GM23338 (cell line): ENCODE data around the gene ATP8A2. TPM values are rescaled to one million over a fixed set of nuclear protein-coding genes. Genes with fewer than 3 reads are reported as not detected.

Experiments used
- ATAC-seq: fragments of 200-7000 bp; cut with Tn5 transposase; 3 replicates; pipeline ENCODE4 v1.9.1; 2020
- DNase-seq: peaks from one replicate; pipeline ENCODE4 v3.0.0-alpha.2; 2015; ENCODE audit warnings: low spot score
- H2AFZ ChIP-seq: fragments of 200-600 bp; sonication (generic); 2 replicates; pipeline ENCODE4 v1.8.0; 2016; ENCODE audit warnings: antibody characterized with exemption, mild to moderate bottlenecking, moderate library complexity
- H3F3A ChIP-seq: fragments of 200-600 bp; sonication (generic); replicated peaks from 2 replicates; pipeline ENCODE4 v1.8.0; 2017; ENCODE audit warnings: antibody characterized with exemption, mixed run types, low read depth
- H3K27ac ChIP-seq: fragments of 200-600 bp; sonication (generic); 2 replicates; pipeline ENCODE4 v1.6.1; 2016; ENCODE audit warnings: low read depth
- H3K27me3 ChIP-seq: fragments of 200-600 bp; sonication (generic); 2 replicates; pipeline ENCODE4 v1.8.0; 2016; ENCODE audit warnings: mild to moderate bottlenecking, mixed run types, moderate library complexity; ENCODE audit not compliant: insufficient read depth
- H3K36me3 ChIP-seq: fragments of 200-600 bp; sonication (generic); 2 replicates; pipeline ENCODE4 v1.8.0; 2016; ENCODE audit warnings: mild to moderate bottlenecking; ENCODE audit not compliant: insufficient read depth
- H3K4me1 ChIP-seq: fragments of 200-600 bp; sonication (generic); 2 replicates; pipeline ENCODE4 v1.8.0; 2016; ENCODE audit warnings: mild to moderate bottlenecking, moderate library complexity; ENCODE audit not compliant: insufficient read depth
- H3K4me2 ChIP-seq: fragments of 200-600 bp; sonication (generic); 2 replicates; pipeline ENCODE4 v1.7.1; 2017; ENCODE audit warnings: mixed run types
- H3K4me3 ChIP-seq: fragments of 200-600 bp; sonication (generic); 2 replicates; pipeline ENCODE4 v1.6.1; 2016; ENCODE audit warnings: mixed run types
- H3K79me2 ChIP-seq: fragments of 200-600 bp; sonication (generic); replicated peaks from 2 replicates; pipeline ENCODE4 v1.8.0; 2017; ENCODE audit warnings: mild to moderate bottlenecking; ENCODE audit not compliant: insufficient read depth
- H3K9me2 ChIP-seq: fragments of 200-600 bp; sonication (generic); 2 replicates; pipeline ENCODE4 v1.8.0; 2017; ENCODE audit not compliant: insufficient read depth
- H4K20me1 ChIP-seq: fragments of 200-600 bp; sonication (generic); replicated peaks from 2 replicates; pipeline ENCODE4 v1.8.0; 2017; ENCODE audit warnings: mild to moderate bottlenecking; ENCODE audit not compliant: insufficient read depth
- H3K27ac Mint-ChIP-seq: 2 replicates; pipeline ENCODE4 v1.8.0; 2020; ENCODE audit warnings: inconsistent platforms, mild to moderate bottlenecking, moderate library complexity, mixed read lengths
- H3K27me3 Mint-ChIP-seq: 3 replicates; pipeline ENCODE4 v1.8.0; 2022; ENCODE audit warnings: low read depth, mild to moderate bottlenecking, moderate library complexity, mixed read lengths, inconsistent platforms; ENCODE audit not compliant: insufficient read depth, poor library complexity
- H3K36me3 Mint-ChIP-seq: 3 replicates; pipeline ENCODE4 v1.8.0; 2021; ENCODE audit warnings: low read depth, mild to moderate bottlenecking, inconsistent platforms, moderate library complexity, mixed read lengths
- H3K4me1 Mint-ChIP-seq: 3 replicates; pipeline ENCODE4 v1.8.0; 2020; ENCODE audit warnings: mild to moderate bottlenecking, inconsistent platforms, mixed read lengths
- H3K4me3 Mint-ChIP-seq: 3 replicates; pipeline ENCODE4 v1.8.0; 2021; ENCODE audit warnings: moderate library complexity, mild to moderate bottlenecking, inconsistent platforms, mixed read lengths
- H3K9me3 Mint-ChIP-seq: 3 replicates; pipeline ENCODE4 v1.8.0; 2020; ENCODE audit warnings: moderate library complexity, mild to moderate bottlenecking, inconsistent platforms, mixed read lengths
- EZH2 ChIP-seq: fragments of 200-600 bp; sonication (generic); IDR thresholded peaks from one replicate; pipeline ENCODE4 v1.8.0; 2017; ENCODE audit warnings: antibody characterized with exemption, mild to moderate bottlenecking, low read depth; ENCODE audit not compliant: unreplicated experiment
- EZH2phosphoT487 ChIP-seq: fragments of 200-600 bp; sonication (generic); IDR thresholded peaks from one replicate; pipeline ENCODE4 v1.8.1; 2018; ENCODE audit warnings: antibody characterized with exemption; ENCODE audit not compliant: unreplicated experiment
- ZNF114 ChIP-seq: fragments of 250-450 bp; sonication (Bioruptor Pico); IDR thresholded peaks from 2 replicates; pipeline ENCODE4 v1.5.0; 2020; ENCODE audit warnings: mild to moderate bottlenecking, moderate library complexity
- polyA plus RNA-seq: library from polyadenylated mRNA; unstranded; fragments of >200 nt; fragmentation: Nextera tagmentation; extraction: Ambion mirVana; gene quantifications from 2 replicates; pipeline ENCODE4 v1.2.1, GENCODE V29; 2016
- total RNA-seq: library from RNA; depleted of rRNA; stranded (reverse); fragments of >200 nt; shearing (Covaris generic); gene quantifications from 2 replicates; pipeline ENCODE4 v1.2.3, GENCODE V29; 2014
- TF ChIP-seq, protein P1 (sequence below): fragments of 250-450 bp; sonication (Bioruptor Pico); IDR thresholded peaks from 2 replicates; pipeline ENCODE4 v1.5.0; 2020; ENCODE audit warnings: mild to moderate bottlenecking, moderate library complexity
- TF ChIP-seq, protein P2 (sequence below): IDR thresholded peaks from one replicate; pipeline ENCODE4 v1.6.1; 2018; ENCODE audit warnings: antibody characterized with exemption; ENCODE audit not compliant: unreplicated experiment

The ATP8A2 gene
- total and polyA plus RNA-seq, 2 experiments from 2014 or later, result 5.7 to 8.8 TPM

DNA sequence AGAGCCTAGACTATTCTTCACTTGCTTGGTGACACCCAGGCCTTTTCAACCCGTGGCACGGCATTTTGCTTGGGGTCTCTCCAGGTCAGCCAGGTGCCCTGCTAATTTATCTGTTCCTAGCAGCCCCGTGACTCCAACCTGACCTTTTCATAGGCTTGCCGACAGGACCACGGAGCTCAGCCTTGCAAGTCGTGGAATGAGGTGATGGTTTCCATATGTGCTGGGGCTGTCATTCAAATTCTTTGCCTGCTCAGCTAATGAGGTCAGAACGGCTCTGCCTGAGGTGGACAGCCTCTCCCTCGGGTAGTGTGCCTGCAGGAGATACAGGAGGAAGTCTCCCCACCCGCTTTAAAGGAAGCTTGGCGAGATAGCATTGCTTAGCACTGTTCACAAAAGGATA lies 619.0 kb downstream of the ATP8A2 start (continued):
- TF ChIP-seq, protein P1, sequence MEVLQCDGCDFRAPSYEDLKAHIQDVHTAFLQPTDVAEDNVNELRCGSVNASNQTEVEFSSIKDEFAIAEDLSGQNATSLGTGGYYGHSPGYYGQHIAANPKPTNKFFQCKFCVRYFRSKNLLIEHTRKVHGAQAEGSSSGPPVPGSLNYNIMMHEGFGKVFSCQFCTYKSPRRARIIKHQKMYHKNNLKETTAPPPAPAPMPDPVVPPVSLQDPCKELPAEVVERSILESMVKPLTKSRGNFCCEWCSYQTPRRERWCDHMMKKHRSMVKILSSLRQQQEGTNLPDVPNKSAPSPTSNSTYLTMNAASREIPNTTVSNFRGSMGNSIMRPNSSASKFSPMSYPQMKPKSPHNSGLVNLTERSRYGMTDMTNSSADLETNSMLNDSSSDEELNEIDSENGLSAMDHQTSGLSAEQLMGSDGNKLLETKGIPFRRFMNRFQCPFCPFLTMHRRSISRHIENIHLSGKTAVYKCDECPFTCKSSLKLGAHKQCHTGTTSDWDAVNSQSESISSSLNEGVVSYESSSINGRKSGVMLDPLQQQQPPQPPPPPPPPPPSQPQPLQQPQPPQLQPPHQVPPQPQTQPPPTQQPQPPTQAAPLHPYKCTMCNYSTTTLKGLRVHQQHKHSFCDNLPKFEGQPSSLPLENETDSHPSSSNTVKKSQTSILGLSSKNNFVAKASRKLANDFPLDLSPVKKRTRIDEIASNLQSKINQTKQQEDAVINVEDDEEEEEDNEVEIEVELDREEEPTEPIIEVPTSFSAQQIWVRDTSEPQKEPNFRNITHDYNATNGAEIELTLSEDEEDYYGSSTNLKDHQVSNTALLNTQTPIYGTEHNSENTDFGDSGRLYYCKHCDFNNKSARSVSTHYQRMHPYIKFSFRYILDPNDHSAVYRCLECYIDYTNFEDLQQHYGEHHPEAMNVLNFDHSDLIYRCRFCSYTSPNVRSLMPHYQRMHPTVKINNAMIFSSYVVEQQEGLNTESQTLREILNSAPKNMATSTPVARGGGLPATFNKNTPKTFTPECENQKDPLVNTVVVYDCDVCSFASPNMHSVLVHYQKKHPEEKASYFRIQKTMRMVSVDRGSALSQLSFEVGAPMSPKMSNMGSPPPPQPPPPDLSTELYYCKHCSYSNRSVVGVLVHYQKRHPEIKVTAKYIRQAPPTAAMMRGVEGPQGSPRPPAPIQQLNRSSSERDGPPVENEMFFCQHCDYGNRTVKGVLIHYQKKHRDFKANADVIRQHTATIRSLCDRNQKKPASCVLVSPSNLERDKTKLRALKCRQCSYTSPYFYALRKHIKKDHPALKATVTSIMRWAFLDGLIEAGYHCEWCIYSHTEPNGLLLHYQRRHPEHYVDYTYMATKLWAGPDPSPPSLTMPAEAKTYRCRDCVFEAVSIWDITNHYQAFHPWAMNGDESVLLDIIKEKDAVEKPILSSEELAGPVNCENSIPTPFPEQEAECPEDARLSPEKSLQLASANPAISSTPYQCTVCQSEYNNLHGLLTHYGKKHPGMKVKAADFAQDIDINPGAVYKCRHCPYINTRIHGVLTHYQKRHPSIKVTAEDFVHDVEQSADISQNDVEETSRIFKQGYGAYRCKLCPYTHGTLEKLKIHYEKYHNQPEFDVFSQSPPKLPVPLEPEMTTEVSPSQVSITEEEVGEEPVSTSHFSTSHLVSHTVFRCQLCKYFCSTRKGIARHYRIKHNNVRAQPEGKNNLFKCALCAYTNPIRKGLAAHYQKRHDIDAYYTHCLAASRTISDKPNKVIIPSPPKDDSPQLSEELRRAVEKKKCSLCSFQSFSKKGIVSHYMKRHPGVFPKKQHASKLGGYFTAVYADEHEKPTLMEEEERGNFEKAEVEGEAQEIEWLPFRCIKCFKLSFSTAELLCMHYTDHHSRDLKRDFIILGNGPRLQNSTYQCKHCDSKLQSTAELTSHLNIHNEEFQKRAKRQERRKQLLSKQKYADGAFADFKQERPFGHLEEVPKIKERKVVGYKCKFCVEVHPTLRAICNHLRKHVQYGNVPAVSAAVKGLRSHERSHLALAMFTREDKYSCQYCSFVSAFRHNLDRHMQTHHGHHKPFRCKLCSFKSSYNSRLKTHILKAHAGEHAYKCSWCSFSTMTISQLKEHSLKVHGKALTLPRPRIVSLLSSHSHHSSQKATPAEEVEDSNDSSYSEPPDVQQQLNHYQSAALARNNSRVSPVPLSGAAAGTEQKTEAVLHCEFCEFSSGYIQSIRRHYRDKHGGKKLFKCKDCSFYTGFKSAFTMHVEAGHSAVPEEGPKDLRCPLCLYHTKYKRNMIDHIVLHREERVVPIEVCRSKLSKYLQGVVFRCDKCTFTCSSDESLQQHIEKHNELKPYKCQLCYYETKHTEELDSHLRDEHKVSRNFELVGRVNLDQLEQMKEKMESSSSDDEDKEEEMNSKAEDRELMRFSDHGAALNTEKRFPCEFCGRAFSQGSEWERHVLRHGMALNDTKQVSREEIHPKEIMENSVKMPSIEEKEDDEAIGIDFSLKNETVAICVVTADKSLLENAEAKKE (CRISPR knock-in tag), result no peak

DNA sequence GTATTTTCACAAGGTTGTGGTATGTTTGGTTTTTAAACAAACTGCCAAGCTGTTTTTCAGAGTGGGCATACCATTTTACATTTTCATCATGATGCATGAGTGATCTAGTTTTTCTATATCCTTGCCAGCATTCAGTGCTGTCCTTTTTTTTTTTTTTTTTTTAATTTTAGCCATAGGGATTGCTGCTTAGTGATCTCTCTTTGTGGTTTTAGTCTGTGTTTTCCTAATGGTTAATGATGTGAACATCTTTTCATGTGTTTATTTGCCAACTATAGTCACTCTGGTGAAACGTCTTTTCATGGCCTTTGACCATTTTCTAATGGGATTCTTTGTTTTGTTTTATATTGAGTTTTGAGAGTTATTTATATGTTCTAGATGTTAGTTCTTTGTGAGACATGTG lies 620.3 kb downstream of the ATP8A2 start:
- H3K36me3 Mint-ChIP-seq, result peaks cover 12% of the 10 kb centered on the region
- no peak overlapping the region for H3K4me3 ChIP-seq
- no peak overlapping the region for H3K27ac ChIP-seq
- ATAC-seq, result no peak
- no peaks in the 10 kb centered on the region for H3K36me3 ChIP-seq
- no peaks in the 10 kb centered on the region for H3K79me2 ChIP-seq
- H3K9me3 Mint-ChIP-seq, result peaks cover 14% of the 10 kb centered on the region; the same call in 2 of the 3 replicates
- no peak for DNase-seq
- H3K4me1 Mint-ChIP-seq, result no peaks in the 10 kb centered on the region; the same call in 2 of the 3 replicates
- no peak overlapping the region for H3K4me2 ChIP-seq
- no peaks in the 10 kb centered on the region for H4K20me1 ChIP-seq
- H3K4me1 ChIP-seq, result no peaks in the 10 kb centered on the region
- peaks cover 1% of the 10 kb centered on the region for H3K27me3 Mint-ChIP-seq
- H3K9me2 ChIP-seq, result no peaks in the 10 kb centered on the region
- H3K4me3 Mint-ChIP-seq, result no peak overlapping the region
- no peaks in the 10 kb centered on the region for H3F3A ChIP-seq
- H3K27ac Mint-ChIP-seq, result no peak overlapping the region
- H3K27me3 ChIP-seq, result no peaks in the 10 kb centered on the region
- H2AFZ ChIP-seq, result no peak overlapping the region
- TF ChIP-seq, protein P1 (CRISPR knock-in tag), result no peak
- TF ChIP-seq ZNF114 (no peak), EZH2 (no peak), EZH2phosphoT487 (no peak)
- TF ChIP-seq, protein P2, sequence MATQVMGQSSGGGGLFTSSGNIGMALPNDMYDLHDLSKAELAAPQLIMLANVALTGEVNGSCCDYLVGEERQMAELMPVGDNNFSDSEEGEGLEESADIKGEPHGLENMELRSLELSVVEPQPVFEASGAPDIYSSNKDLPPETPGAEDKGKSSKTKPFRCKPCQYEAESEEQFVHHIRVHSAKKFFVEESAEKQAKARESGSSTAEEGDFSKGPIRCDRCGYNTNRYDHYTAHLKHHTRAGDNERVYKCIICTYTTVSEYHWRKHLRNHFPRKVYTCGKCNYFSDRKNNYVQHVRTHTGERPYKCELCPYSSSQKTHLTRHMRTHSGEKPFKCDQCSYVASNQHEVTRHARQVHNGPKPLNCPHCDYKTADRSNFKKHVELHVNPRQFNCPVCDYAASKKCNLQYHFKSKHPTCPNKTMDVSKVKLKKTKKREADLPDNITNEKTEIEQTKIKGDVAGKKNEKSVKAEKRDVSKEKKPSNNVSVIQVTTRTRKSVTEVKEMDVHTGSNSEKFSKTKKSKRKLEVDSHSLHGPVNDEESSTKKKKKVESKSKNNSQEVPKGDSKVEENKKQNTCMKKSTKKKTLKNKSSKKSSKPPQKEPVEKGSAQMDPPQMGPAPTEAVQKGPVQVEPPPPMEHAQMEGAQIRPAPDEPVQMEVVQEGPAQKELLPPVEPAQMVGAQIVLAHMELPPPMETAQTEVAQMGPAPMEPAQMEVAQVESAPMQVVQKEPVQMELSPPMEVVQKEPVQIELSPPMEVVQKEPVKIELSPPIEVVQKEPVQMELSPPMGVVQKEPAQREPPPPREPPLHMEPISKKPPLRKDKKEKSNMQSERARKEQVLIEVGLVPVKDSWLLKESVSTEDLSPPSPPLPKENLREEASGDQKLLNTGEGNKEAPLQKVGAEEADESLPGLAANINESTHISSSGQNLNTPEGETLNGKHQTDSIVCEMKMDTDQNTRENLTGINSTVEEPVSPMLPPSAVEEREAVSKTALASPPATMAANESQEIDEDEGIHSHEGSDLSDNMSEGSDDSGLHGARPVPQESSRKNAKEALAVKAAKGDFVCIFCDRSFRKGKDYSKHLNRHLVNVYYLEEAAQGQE, result no peak
